Activated CD4-positive, alpha-beta T cell treated with anti-CD3 and anti-CD28 coated beads, Interleukin-2, amount 50 U/mL, for 16 hours (primary cell): ENCODE results near the gene XRCC3.

Experiments
- DNase-seq: peaks from one replicate; pipeline ENCODE4 v3.0.0-alpha.2; 2020

Gene XRCC3

DNA sequence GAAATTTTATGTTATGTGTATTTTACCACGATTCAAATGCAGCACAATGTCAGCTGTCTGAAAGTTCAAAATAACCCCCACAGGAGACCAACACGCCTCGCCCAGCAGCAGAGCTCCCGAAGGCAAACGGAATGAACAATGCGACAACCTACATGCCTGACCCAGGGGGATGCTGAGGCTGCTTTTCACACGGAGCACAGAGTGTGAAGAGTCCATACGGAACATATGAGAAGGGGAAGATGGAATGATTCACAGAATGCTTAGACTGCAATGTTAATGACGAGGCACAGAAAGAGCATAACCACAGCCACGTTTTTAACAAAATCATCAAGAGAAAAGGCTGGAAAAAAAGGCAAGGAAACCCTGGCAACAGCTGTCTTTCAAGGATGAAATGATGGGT is 22.9 kb upstream of the XRCC3 start:
- DNase-seq = no peak

DNA sequence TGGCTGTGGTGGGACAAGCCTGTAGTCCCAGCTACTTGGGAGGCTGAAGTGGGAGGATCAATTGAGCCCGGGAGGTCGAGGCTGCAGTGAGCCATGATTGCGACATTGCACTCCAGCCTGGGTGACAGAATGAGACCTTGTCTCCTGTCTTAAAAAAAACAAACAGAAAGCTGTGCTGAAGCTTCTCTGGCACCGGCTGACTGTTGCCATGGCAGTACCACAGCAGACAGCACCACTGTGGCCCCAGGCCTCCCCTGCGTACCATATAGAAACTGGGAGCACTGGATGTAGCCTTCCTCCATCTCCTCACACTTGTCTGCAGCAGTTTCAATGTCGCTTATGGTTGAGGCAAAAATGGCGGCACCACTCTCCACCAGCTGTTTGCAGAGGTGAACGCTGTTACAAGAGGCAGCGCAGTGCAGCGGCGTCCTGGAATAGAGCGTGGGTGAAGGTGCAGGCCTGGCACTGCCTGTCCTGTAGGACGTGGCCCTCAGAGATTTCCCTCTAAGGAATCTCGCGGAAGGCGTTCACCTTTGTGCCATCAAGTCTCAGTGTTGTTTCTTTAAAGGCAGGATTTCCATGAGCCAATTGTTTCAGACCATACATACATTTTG is 22.3 kb upstream of the XRCC3 start:
- DNase-seq = no peak

DNA sequence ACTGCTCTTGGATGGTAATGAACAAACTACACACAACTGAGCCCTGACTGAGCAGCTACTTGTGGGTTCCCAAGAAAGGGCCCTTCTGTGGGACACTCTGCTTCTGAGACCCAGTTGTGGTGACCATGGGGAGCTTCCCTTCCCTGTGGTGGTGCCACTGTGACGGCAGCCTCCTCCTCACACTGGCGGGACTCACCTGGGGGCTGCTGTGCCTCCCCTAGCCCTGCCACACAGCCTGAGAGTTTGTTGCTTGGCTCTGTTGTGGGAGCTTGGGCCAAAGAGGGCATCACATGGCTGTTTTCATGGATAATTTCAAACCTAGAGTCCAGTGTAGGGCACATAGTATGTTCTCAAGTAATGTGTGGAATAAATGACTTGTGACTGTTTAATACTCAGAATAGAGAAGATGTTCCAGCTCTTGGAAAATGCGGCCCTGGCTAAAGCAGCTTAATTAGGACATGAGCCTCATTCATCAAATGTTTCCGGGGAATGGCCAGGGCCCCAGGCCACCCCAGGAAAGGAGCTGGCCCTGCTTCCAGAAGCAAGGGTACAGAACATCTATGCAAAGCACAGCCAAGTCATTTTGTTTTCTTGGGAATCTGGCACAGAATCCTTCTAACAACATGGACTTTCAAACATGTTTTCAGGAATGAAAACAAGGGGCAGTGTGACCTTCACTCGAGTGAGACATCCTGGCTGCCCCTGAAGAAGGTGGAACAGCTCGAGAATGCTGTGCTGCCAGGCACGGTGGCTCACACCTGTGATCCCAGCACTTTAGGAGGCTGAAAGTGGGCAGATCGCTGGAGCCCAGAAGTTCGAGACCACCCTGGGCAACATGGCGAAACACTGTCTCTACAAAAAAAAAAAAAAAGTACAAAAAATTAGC is 21.5 kb upstream of the XRCC3 start:
- DNase-seq = no peak

DNA sequence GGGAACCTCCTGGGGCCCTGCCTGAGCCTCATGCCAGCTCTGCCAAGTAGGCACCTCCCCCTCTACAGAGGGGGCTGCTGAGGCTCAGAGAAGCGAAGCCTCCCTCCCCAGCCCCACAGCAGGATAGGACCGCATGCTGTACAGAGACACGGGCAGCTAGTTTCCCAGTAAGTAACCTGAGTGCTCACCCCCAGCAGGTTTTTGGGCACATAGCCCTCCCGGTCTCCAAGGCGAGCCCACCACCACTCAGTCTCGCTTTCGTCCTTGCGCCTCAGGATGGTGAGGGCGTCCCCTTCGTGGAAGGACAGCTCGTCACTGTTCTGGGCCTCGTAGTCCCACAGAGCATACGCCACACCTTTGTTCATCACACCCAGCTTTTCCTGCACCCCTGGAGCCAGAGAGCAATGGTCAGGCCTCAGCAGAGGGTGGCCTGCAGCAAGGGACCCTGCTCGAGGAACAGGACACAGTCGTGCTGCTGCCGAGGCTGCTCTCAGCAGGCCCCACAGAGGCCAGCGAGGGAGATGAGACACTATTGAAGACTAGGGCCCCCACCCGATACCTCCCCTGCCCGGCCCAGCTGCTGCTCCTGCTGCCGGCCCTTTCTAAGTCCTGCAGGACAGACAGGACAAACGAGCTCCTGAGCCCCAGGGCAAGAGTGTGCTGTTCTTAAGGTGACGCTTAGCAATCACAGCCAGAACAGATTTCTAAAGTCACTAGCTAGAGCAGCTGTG is 20.7 kb upstream of the XRCC3 start:
- DNase-seq = no peak

DNA sequence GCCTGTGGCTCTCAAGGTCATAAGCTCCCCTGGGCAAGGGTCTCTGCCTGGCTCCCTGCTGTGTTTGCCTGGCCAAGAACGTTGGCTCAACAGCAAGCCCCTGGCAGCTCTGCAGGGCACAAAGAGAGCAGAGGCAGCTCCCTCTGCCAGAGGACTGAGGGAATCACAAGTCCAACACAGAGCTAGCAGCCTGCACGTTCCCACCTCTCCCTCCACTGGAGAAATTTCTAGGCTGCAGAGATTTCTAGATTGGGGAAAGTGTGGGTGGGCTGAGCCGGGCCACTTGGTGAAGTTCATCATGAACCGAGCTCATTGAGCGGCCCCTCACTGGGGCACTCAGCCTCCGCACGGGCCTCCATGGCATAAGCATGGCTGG is 20.2 kb upstream of the XRCC3 start:
- no peak for DNase-seq

DNA sequence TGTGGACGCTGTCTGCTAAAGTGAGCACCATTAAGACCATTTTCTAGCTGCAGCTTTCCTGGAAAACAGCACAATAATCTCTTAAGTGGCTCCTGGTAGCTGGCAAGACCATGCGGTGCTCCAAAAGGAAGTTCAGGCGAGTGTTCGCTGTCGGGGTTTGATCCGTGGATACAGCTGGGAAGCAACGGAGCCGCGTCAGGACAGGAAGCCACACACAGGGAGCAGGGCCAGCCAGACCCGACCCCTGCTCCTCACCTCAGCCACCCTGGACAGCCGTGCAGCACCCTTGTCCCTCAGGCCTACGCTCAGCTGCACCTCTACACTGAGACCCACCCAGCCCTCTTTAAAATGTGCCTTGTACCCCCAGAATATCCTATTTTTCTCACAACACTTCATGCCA is 19.8 kb upstream of the XRCC3 start:
- DNase-seq = no peak

DNA sequence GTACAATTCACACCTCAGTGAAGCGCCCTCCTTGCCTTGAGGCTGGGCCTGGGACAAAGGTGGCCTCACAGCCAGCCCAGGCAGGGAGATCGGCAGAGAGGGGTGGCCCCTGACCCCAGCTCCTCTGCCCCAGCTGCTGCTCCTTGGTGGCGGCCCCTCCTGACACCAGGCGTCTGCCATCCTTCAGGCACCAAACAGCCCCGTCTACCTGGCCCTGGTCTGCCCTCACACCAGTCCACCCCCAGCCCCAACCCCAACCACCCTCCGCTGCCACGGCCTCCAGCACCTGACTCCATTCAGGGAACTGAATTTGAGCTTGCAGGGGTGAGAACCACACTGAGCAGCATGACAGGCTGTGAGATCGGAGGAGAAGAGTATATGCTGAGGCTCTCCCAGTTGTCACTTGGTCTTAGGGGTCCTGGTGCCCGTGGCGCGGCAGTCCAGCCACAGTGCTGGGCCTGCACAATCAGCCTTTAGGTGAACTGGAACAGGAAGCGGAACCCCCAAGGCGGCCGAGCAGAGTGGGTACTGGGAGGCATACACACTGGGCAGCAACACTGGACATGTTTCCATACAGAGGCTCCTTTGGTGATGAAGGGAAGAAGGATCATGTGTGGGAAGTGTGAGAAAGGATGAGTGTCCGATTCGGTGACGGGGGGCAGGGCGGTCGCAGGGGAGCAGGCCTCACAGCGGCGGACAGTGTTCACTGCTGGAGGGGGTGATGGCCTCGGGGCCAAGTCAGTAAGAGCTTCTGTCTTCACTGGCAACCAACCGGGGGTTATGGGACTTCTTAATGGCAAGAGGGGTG is 19.0 kb upstream of the XRCC3 start:
- no peak for DNase-seq

DNA sequence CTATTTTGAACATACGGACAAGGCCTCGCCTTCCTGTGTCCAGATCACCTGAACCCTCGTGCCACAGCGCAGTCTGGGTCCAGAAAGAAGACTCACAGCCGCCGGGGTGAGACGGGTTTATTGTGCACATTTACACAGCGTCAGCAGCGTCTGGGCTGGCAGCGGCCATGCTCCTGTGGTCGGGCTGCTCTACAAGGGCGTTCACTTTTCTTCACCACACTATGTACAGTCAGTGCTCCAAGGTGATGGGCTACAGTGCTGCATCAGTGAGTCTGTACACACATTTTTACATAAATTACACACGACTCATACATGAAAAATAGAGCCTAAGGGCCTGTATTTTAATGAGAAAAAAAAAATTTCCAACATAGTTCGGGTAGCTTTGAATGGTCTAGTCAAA is 18.4 kb upstream of the XRCC3 start:
- DNase-seq = no peak

DNA sequence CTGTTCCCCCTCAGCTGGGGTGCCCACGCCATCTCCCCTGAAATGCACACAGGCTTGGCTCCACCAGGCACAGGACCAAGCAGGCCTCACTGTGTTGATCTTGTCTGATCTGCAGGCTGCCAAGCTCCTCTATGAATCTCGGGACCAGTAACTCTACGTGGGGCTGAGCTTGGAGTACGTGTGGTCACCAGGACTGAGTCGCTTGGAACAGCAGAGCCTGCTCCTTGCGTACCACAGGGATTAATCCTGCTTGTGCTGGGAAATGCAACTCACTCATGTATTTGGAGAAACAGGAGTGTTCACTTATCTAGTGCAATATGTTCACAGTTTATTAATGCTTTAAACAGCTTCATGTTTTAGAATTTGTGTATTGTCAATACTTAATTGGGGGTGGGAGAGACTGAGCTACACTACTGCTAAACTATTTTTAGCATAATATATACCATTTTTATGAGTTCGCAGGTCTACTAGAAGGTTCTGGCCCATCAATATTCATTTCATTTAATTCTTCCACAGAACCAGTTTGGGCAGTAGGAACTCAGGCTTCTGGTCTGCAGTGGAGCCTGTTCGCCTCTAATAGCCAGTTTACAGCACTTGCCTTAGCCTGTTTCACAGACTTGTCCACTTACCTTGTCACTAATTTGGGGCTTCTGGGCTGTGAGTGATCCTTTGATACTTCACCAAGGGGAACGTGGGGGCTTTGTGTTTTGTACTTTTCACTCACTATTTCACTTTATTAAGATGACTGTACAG is 17.8 kb upstream of the XRCC3 start:
- DNase-seq = no peak

DNA sequence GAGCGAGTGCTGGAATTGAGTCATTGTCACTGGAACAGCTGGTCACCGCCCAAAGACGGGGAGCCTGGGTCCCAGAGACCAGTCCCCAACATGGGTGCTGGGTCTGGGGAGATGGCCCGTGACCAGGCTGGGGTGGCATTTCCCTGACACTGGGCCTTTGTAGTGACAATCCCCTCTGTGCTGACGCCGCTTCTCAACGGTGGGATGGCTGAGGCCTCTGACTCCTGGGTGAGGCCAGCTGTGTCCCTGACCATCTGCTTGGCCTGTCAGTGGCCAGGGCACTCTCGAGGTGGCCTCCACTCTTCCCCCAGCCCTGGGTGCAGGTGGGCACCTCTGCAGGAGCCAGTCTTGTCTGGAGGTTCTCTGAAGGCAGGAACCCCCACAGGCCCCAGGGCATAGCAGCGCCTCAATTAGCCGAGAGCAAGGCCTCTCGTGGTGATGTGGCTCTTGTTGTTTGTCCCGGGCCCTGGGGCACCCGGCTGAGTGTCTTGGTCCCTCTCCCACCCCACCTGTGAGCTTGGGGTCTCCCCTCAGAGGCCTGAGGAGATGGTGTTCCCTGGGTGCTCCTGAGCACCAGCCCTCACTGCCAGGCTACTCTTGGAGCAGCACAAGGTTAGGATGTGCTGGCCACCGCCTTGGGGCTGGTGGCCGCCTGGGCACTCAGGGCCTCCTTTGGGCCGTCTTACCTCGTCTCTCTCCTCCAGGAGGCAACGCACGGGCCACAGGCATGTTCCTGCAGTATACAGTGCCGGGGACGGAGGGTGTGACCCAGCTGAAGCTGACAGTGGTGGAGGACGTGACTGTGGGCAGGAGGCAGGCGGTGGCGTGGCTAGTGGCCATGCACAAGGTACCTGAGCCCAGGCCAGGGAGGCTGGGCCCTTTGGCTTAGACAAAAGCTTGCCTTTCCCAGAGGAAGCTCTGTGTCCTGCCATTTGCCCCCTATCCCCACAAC is 16.9 kb upstream of the XRCC3 start:
- no peak for DNase-seq

DNA sequence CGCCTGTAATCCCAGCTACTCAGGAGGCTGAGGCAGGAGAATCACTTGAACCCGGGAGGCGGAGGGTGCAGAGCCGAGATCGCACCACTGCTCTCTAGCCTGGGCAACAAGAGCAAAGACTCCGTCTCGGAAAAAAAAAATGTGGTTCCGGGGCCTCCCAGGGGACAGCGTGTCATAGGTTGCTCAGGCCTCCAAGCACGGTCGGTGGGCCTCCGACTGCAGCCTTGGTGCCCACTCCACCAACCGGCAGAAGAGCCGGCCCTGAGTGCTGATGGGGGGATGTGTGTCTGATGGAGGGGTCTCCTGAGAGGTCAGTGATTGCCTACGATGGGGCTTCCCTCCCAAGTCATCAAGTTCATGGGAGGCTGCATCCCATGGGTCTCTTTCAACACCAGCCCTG is 16.2 kb upstream of the XRCC3 start:
- DNase-seq = no peak

DNA sequence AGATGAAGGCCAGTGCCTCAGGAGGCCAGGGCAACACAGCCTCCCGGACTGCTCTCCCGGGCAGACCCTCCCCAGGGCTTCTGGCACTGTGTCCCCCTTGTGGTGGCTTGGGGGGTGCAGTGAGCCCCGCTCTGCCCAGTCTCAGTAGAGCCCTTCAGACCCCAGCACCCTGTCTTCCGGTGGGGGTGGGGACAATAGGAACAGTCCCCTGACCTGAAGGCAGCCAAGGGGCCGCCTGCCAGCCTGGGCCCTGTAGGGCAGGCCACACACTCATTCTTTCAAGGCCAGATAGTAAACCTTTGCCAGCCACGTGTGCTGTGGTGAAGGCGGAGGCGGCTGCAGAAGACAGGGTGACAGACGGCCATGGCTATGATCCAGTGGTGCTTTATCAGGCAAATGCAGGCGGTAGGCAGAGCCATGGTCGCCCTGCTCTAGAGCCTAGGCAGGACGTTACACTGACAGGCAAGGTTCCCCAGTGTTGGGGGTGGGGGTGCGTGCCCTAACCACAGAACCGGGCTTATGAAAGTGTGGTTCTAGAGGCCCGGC is 15.3 kb upstream of the XRCC3 start:
- no peak for DNase-seq

DNA sequence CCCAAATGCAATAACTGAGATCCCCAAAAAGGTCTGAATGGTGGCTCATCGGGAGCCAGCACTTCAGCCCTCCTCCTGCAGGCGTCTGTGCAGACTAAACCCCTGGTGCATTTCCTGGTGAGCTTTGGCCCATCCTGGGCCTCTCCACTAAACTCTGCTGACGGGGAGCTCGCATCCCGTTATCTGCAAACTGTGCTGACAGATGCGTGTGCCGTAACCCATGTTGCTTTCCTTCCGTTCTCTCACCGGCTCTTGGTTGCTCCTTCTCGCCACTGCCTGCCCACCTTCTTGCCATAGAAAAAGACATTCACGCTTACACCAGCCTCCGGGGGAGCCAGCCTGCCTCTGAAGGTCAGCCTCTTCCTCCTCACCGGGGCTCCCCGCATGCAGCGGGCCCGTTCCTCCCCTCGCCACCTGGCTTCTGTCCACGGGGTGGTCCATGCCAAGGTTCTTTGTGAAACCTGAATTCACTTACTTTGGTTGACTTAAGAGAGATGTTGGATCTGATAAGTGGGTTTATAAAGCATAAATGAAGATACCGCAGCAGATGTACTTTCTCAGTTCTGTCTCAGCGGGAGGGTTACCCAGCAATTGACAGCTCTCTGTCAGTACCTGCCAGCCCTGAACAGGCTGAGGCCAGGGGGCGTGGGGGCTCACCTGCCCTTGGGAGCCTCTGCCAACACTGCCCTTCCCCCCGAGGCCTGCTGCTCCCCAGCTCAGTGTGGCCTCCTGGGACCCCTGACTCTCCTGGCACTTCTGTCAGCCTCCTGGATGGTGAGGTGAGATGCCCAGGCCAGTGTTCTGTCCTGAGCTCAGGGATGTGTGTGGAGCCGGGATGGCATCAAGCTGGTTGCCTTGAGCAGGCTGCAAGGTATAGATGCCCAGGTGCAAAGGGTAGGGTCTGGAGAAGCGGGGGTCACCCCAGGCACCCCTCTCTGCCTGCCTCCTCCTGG is 14.5 kb upstream of the XRCC3 start:
- DNase-seq = no peak

DNA sequence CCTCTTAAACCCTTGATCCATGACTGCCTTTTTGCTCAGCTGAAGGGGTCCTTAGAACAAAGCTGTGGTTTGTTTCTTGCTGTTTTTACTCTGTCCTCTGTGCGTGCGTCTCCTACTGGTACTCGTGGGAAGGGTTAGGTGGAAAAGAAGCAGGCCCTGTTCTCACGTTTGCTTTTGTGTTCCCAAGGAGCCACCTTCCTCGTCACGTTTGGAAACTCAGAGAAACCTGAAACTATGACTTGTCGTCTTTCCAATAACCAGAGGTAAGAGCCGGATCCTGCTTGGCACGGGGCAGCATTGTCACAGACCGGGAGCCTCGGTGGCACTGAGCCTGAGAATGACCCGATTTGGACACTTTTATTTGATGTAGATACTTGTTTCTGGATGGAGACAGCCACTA is 13.5 kb upstream of the XRCC3 start:
- DNase-seq = no peak

DNA sequence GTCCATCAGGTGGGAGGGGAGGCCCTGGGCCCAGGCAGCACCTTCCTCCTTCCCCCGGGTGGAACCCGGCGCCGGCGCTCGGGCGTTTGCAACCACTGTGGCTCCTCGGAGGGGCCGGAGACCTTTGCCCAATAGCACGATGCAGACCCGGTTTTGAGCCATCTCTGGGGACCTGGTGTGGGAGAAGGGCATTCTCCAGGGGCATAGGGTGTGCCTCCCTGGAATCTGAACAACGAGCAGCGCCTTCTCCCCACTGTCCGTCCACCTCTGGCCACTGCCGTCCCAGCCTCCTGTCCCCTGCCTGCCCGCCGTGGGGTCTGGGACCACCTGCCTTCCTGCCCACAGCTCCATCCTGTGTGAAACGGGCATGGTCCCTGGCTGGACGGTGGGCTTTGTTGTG is 12.9 kb upstream of the XRCC3 start:
- DNase-seq = no peak

DNA sequence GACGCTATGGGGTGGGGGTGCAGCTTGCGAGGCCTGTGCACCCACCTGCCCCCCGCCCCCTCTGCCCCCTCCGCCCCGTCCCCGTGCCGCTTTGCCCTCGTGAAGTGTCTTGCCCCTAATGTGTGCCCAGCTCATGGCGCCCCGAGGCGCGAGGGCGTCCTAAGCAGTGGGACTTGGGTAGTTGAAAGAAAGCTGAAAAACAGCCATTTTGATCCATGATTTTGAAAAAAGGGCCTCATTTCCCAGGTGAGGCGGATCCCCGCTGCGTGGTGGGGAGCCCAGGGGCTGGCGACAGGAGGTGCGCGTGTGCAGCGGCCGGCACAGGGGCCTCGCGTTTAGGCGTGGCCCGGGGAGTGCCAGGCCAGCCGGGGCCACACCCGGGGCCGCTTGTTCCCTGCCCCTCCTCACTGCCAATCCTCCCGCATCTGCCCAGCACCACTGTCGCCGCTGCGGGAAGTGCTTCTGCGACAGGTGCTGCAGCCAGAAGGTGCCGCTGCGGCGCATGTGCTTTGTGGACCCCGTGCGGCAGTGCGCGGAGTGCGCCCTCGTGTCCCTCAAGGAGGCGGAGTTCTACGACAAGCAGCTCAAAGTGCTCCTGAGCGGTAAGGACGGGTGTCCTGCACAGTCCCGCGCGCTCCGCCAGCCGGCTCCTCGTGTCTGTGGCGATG is 12.2 kb upstream of the XRCC3 start:
- DNase-seq = no peak

DNA sequence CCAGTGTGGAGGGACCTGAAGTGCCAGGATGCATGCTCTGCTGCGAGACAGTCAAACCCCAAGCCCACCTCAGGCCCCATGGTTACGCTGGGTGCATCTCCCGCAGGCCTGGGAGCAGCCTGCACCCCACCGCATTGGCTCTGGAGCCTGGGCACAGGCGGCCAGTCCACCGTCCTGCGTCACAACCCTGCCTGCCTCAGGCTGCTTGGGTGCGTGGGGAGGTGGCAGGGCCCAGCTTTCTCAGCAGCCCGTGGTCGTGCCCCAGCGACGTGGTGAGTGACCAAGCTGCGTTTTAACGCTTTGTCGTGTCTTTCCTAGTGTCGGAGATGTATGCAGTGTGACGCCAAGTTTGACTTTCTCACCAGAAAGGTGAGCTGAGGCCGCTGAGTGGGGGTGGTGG is 11.2 kb upstream of the XRCC3 start:
- no peak for DNase-seq

DNA sequence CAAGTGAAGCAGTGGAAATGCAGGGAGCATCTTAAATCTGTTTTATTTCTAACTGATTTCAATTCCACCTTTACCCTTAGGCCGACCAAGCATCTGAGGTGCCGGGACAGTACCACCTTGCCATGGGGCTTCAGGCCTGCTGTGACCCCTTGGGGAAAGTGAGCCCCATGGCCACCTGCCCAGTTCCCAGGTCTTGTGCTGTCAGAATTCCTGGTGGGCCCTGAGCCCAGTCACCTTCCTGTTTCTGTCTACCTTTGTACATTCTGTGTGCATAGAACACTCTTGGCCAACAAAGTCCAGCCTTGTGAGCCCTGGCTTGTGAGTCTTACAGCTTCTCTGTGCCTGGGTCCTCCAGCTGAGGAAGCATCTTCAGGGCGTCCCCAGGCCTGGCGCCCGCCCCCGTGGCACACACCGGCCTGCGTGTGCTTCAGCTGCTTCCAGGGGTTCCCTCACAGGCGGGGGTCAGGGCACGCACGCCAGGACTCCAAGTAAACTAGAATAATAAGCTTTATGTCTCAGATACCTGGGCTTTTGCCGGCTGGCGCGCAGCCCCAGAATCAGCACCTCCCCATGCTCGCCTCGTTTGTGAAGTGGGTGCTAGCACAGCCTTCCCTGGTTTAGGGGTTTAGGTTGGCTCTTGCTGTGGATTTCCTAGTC is 10.6 kb upstream of the XRCC3 start:
- DNase-seq = no peak
